SK-N-MC (cell line): ENCODE measurements around the gene TYW1.
"Not testable (repeated sequence)": the region's sequence is repeated elsewhere in the genome, so short reads cannot be mapped to it uniquely, and the experiment has no call there.

ENCODE experiments used
- EZH2 ChIP-seq: fragments of 200-600 bp; sonication (generic); IDR thresholded peaks from one replicate; pipeline ENCODE4 v1.6.1; 2017; ENCODE audit warnings: antibody characterized with exemption
- FOXP2 ChIP-seq: optimal IDR thresholded peaks from 2 replicates; pipeline ENCODE3; 2011; ENCODE audit warnings: mild to moderate bottlenecking, moderate library complexity; ENCODE audit not compliant: insufficient read depth; ENCODE audit errors: extremely low read length, control extremely low read depth
- POLR2AphosphoS5 ChIP-seq: IDR thresholded peaks from 2 replicates; pipeline ENCODE4 v1.6.1; 2012; ENCODE audit warnings: mild to moderate bottlenecking, low read depth, low read length, borderline replicate concordance

DNA sequence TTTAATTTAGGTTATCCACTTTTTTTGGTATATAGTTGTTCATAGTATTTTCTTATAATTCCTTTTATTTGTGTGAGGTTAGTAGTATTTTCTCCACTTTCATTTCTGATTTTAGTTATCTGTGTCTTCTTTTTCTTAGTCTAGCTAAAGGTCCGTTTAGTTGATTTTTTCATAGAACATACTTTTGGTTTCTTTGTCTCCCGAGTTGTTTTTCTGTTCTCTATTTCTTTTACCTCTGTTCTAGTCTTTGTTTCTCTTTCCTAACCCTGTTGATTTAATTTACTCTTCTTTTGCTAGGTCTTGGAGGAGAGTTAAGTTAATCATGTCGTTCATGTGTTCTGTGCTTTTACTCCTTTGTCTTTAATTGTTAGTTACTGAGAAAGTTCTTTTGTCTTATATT is 174.5 kb downstream of the TYW1 start:
- not testable (repeated sequence) for TF ChIP-seq EZH2, POLR2AphosphoS5, FOXP2
